SK-N-SH treated with all-trans-retinoic acid at 6 μM for 48 hours (cell line): Measurements from ENCODE around the gene EYA4.

Experiments
- CSRNP3 ChIP-seq: fragments of 250-450 bp; sonication (Bioruptor Pico); IDR thresholded peaks from 2 replicates; pipeline ENCODE4 v1.5.1; 2021; ENCODE audit warnings: mild to moderate bottlenecking, moderate library complexity
- OSR1 ChIP-seq: fragments of 250-450 bp; sonication (Bioruptor Pico); IDR thresholded peaks from 2 replicates; pipeline ENCODE4 v1.8.0; 2022; ENCODE audit warnings: moderate library complexity, mild to moderate bottlenecking, inconsistent platforms
- SNAI2 ChIP-seq: fragments of 250-450 bp; sonication (Bioruptor Pico); IDR thresholded peaks from 2 replicates; pipeline ENCODE4 v1.5.0; 2020; ENCODE audit warnings: mild to moderate bottlenecking, moderate library complexity
- ZC3H10 ChIP-seq: fragments of 250-450 bp; sonication (Bioruptor Pico); IDR thresholded peaks from 2 replicates; pipeline ENCODE4 v1.5.1; 2021; ENCODE audit warnings: mild to moderate bottlenecking, moderate library complexity
- ZNF565 ChIP-seq: fragments of 450-650 bp; formaldehyde crosslinking; conservative IDR thresholded peaks from 2 replicates; pipeline ENCODE4 v1.5.0; 2020; ENCODE audit warnings: low read depth, mild to moderate bottlenecking, moderate library complexity

GRCh38 chr6:133551847-133552341 lies 310.7 kb downstream of the EYA4 start:
- TF ChIP-seq ZC3H10 (CRISPR knock-in tag): no peak
- TF ChIP-seq SNAI2: no peak
- no peak for TF ChIP-seq OSR1 (CRISPR knock-in tag)
- TF ChIP-seq ZNF565: no peak
- TF ChIP-seq CSRNP3 (CRISPR knock-in tag): no peak
